NCI-H187 (cell line): ENCODE data around the gene TST.

Experiments
- DNase-seq, 2 experiments: peaks; one replicate each; lab custom pipeline; 2025; lab: John Stamatoyannopoulos, UW

Gene TST

GRCh38 chr22:37053310-37054055 is 34.2 kb upstream of the TST start:
- DNase-seq: no peak

GRCh38 chr22:37052386-37053309 is 33.4 kb upstream of the TST start:
- no peak for DNase-seq

GRCh38 chr22:37051391-37052385 is 32.4 kb upstream of the TST start, which contains the start of gene KCTD17:
KCTD17 (plus strand) TSS chr22:37051742; CDS start chr22:37051761, 19 bp downstream.
- no peak for DNase-seq

- DNase-seq: no peak
Measured at GRCh38 chr22:37050913-37051312, 31.7 kb upstream of the TST start.

- no peak for DNase-seq
Measured at GRCh38 chr22:37049224-37049623, 30.0 kb upstream of the TST start.

- DNase-seq: no peak
Measured at GRCh38 chr22:37048133-37048532, 28.9 kb upstream of the TST start.

GRCh38 chr22:37047006-37047405 is 27.8 kb upstream of the TST start:
- no peak for DNase-seq

GRCh38 chr22:37046589-37046988 is 27.3 kb upstream of the TST start:
- DNase-seq: no peak

GRCh38 chr22:37045958-37046357 is 26.7 kb upstream of the TST start:
- DNase-seq: no peak

- no peak for DNase-seq
Measured at GRCh38 chr22:37044634-37045625, 25.7 kb upstream of the TST start.

GRCh38 chr22:37043828-37044538 is 24.7 kb upstream of the TST start:
- DNase-seq: no peak

- no peak for DNase-seq
Measured at GRCh38 chr22:37043209-37043827, 24.1 kb upstream of the TST start.

GRCh38 chr22:37039466-37039865 is 20.2 kb upstream of the TST start:
- DNase-seq: no peak

- DNase-seq: no peak
Measured at GRCh38 chr22:37037669-37038068, 18.4 kb upstream of the TST start.

GRCh38 chr22:37036655-37037377 is 17.6 kb upstream of the TST start:
- DNase-seq: no peak

- DNase-seq: no peak
Measured at GRCh38 chr22:37033605-37034430, 14.6 kb upstream of the TST start.

- DNase-seq: no peak
Measured at GRCh38 chr22:37032535-37033460, 13.6 kb upstream of the TST start.
